Measurements from ENCODE around the gene MAB21L2.

Gene MAB21L2

DNA sequence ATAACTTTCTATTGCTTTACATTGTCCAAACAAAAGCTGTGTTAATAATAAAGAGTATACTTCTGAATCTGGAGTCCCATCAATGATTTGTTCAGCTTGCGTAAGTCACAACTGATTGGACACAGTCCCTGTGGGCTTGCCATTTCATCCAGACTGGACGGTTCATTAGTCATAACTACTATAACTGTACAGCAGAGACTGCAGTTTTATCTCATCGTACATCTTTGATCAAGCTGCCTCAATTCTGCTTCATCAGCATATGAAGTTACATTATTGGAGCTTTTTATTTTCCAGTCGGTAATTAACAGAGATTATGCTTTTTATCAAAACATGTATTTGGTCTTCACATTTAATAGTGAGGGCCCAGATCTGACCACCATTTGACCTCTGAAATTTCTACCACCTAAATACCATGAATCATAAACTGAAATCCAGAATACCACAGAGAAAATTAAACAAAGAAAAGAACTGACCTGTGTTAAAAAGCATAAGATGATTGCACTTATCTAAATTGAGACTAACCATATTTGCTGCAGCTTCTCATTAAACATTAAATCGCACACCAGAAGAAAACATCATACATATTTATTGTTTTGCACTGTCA, 12.5 kb upstream of the MAB21L2 start:
- no peak for TF ChIP-seq SPI1 (IDR thresholded peaks at IDR 0.05; ENCODE audit: borderline replicate concordance, low read depth)
- no peak for TF ChIP-seq POLR2AphosphoS5 (IDR thresholded peaks at IDR 0.05; ENCODE audit: low read depth)
- TF ChIP-seq, protein P1, sequence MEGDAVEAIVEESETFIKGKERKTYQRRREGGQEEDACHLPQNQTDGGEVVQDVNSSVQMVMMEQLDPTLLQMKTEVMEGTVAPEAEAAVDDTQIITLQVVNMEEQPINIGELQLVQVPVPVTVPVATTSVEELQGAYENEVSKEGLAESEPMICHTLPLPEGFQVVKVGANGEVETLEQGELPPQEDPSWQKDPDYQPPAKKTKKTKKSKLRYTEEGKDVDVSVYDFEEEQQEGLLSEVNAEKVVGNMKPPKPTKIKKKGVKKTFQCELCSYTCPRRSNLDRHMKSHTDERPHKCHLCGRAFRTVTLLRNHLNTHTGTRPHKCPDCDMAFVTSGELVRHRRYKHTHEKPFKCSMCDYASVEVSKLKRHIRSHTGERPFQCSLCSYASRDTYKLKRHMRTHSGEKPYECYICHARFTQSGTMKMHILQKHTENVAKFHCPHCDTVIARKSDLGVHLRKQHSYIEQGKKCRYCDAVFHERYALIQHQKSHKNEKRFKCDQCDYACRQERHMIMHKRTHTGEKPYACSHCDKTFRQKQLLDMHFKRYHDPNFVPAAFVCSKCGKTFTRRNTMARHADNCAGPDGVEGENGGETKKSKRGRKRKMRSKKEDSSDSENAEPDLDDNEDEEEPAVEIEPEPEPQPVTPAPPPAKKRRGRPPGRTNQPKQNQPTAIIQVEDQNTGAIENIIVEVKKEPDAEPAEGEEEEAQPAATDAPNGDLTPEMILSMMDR (IDR thresholded peaks at IDR 0.05; ENCODE audit: insufficient read depth, low read length) = no peak
- TF ChIP-seq, protein P2, sequence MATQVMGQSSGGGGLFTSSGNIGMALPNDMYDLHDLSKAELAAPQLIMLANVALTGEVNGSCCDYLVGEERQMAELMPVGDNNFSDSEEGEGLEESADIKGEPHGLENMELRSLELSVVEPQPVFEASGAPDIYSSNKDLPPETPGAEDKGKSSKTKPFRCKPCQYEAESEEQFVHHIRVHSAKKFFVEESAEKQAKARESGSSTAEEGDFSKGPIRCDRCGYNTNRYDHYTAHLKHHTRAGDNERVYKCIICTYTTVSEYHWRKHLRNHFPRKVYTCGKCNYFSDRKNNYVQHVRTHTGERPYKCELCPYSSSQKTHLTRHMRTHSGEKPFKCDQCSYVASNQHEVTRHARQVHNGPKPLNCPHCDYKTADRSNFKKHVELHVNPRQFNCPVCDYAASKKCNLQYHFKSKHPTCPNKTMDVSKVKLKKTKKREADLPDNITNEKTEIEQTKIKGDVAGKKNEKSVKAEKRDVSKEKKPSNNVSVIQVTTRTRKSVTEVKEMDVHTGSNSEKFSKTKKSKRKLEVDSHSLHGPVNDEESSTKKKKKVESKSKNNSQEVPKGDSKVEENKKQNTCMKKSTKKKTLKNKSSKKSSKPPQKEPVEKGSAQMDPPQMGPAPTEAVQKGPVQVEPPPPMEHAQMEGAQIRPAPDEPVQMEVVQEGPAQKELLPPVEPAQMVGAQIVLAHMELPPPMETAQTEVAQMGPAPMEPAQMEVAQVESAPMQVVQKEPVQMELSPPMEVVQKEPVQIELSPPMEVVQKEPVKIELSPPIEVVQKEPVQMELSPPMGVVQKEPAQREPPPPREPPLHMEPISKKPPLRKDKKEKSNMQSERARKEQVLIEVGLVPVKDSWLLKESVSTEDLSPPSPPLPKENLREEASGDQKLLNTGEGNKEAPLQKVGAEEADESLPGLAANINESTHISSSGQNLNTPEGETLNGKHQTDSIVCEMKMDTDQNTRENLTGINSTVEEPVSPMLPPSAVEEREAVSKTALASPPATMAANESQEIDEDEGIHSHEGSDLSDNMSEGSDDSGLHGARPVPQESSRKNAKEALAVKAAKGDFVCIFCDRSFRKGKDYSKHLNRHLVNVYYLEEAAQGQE (IDR thresholded peaks at IDR 0.05; ENCODE audit: insufficient replicate concordance, low read depth) = no peak
- no peak for TF ChIP-seq GABPA (IDR thresholded peaks at IDR 0.05; ENCODE audit: low read depth)
- no peak for DNase-seq (ENCODE audit: low read depth in 1 of 2, low spot score in 1 of 2)
- H3K4me3 ChIP-seq (replicated peaks; ENCODE audit: insufficient read depth, low read length) = no peak overlapping the region
- no peaks in the 10 kb centered on the region for H3K27me3 ChIP-seq (ENCODE audit: insufficient read depth, poor library complexity, severe bottlenecking)
- no peak overlapping the region for H3K27ac ChIP-seq (replicated peaks)

DNA sequence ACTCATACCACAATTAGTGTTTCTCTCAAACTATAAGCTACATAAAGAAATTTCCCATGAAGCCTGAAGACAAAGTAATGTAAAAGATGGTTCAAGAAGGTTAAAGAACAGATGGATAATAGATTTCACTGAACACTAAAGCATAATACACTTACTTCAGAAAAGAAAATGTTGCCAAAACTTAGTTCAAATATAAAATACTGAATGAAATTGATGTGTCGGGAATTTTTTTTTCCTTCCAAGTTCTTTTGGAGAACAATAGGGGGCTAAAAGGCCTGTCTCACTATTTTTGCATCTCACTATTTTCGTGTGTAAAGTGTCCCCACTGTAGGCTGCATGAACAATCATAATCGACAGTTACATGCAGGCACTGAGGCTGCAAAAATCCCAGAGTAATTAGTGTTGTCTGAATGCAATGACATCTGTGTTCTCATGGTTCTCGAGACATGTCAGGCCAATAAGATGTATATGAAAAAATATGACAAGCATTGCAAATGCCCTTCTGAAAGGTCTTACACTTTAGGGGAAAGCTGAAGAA, 11.9 kb upstream of the MAB21L2 start:
- DNase-seq (ENCODE audit: low read depth in 1 of 2, low spot score in 1 of 2) = no peak
- no peak overlapping the region for H3K27ac ChIP-seq (replicated peaks)
- TF ChIP-seq, protein P1 (IDR thresholded peaks at IDR 0.05; ENCODE audit: insufficient read depth, low read length) = no peak
- TF ChIP-seq, protein P2 (IDR thresholded peaks at IDR 0.05; ENCODE audit: insufficient replicate concordance, low read depth) = no peak
- TF ChIP-seq GABPA (IDR thresholded peaks at IDR 0.05; ENCODE audit: low read depth) (no peak), POLR2AphosphoS5 (IDR thresholded peaks at IDR 0.05; ENCODE audit: low read depth) (no peak), SPI1 (IDR thresholded peaks at IDR 0.05; ENCODE audit: borderline replicate concordance, low read depth) (no peak)
- no peak overlapping the region for H3K4me3 ChIP-seq (replicated peaks; ENCODE audit: insufficient read depth, low read length)
- H3K27me3 ChIP-seq (ENCODE audit: insufficient read depth, poor library complexity, severe bottlenecking) = no peaks in the 10 kb centered on the region

DNA sequence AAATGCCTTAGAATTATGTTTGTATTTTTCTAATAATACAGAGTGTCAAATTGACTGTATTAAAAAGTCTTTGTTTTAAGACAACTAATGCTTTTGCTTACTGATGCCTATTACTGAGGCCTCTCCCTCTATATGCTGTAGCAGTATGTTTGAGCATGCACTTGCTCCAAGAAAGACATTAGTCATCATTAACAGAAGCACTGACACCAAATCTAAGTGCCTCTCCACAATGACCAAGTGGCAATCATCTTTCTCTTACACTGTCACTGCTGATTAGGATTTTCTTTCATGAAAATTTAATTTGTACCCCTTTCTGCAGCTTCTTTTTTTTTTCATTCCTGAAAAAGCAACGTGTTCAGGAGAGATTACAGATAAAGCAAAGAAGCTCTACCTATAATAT, 11.1 kb upstream of the MAB21L2 start:
- no peak for TF ChIP-seq POLR2AphosphoS5 (IDR thresholded peaks at IDR 0.05; ENCODE audit: low read depth)
- Histone ChIP-seq H3K4me3 (replicated peaks; ENCODE audit: insufficient read depth, low read length) (no peak overlapping the region), H3K27ac (replicated peaks) (no peak overlapping the region), H3K27me3 (ENCODE audit: insufficient read depth, poor library complexity, severe bottlenecking) (no peaks in the 10 kb centered on the region)
- DNase-seq (ENCODE audit: low read depth in 1 of 2, low spot score in 1 of 2) = no peak

DNA sequence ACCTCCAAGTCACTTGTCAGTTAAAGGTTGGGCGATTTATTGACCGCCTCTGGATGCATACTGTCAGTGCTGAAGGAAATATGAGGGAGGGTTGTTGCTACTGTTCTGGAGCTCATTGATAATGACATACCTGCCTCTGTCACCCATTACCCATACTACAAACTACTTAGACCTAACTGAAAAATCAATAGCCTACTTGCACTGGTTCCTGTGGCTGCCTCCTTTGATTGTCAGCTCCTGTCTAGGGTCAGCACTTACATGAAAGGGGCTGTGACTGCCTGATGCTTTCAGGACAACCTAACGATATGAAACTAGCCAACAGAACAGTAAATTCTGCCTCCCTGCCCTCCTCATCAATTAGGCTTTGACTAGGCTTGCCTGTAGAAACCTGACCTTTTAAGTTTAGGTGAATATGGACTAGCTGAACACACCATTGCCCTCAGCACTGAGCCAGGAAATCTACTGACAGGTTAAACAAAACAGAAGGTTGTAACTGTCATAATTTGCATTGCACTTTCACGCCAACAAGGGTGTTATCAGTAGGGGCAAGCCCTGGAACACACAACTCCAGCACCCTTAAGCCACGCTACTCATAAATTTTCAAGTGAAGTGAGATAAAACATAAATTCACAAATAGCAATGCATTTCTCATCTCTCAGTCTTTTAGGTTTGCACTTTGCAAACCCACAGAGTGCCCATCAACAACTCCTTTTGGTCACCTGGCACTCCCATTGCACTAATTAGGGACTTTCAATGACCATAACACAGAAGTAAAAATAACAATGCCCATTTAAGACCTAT, 9.0 kb upstream of the MAB21L2 start:
- Histone ChIP-seq H3K27ac (replicated peaks) (no peak overlapping the region), H3K27me3 (ENCODE audit: insufficient read depth, poor library complexity, severe bottlenecking) (no peaks in the 10 kb centered on the region), H3K4me3 (replicated peaks; ENCODE audit: insufficient read depth, low read length) (no peak overlapping the region)
- no peak for DNase-seq (ENCODE audit: low read depth in 1 of 2, low spot score in 1 of 2)
- no peak for TF ChIP-seq GABPA (IDR thresholded peaks at IDR 0.05; ENCODE audit: low read depth)
- TF ChIP-seq SPI1 (IDR thresholded peaks at IDR 0.05; ENCODE audit: borderline replicate concordance, low read depth) = no peak
- TF ChIP-seq, protein P2 (IDR thresholded peaks at IDR 0.05; ENCODE audit: insufficient replicate concordance, low read depth) = no peak
- TF ChIP-seq POLR2AphosphoS5 (IDR thresholded peaks at IDR 0.05; ENCODE audit: low read depth) = no peak
- TF ChIP-seq, protein P1 (IDR thresholded peaks at IDR 0.05; ENCODE audit: insufficient read depth, low read length) = no peak
